Activated B cell treated with CpG ODN at 0.5 μM for 24 hours (primary cell): ENCODE data around the gene STAT4. TPM values are rescaled to one million over a fixed set of nuclear protein-coding genes. Genes with fewer than 3 reads are reported as not detected.

Experiments
- ATAC-seq: fragments of 200-7000 bp; cut with Tn5 transposase; one replicate; pipeline ENCODE4 v1.10.0; 2021; ENCODE audit warnings: low read depth, mild to moderate bottlenecking, moderate library complexity
- CTCF ChIA-PET: fragments of 350-600 bp; sonication (Branson Sonifier 250); formaldehyde crosslinking; loops from one replicate; lab custom pipeline; 2021; ENCODE audit warnings: antibody characterized with exemption; lab: Charles Lee
- POLR2A ChIA-PET: fragments of 350-600 bp; sonication (Branson Sonifier 250); formaldehyde crosslinking; loops from one replicate; lab custom pipeline; 2021; ENCODE audit warnings: antibody characterized with exemption; lab: Charles Lee
- DNase-seq: peaks from one replicate; pipeline ENCODE4 v3.0.0; 2022
- H3K27ac Mint-ChIP-seq: one replicate; pipeline ENCODE4 v1.8.0; 2020; ENCODE audit warnings: mixed read lengths
- H3K27me3 Mint-ChIP-seq: one replicate; pipeline ENCODE4 v1.8.0; 2021; ENCODE audit warnings: mixed read lengths
- H3K36me3 Mint-ChIP-seq: one replicate; pipeline ENCODE4 v1.8.0; 2021; ENCODE audit warnings: low read depth, mixed read lengths
- H3K4me1 Mint-ChIP-seq: one replicate; pipeline ENCODE4 v1.8.0; 2021; ENCODE audit warnings: mixed read lengths
- H3K4me3 Mint-ChIP-seq: one replicate; pipeline ENCODE4 v1.8.0; 2020; ENCODE audit warnings: mild to moderate bottlenecking, mixed read lengths
- H3K9me3 Mint-ChIP-seq: one replicate; pipeline ENCODE4 v1.8.0; 2020; ENCODE audit warnings: mixed read lengths
- intact Hi-C: fragments of 100-400 bp; cut with micrococcal nuclease; formaldehyde crosslinking; loops from one replicate; pipeline ENCODE4 v1.15.1; 2024
- total RNA-seq: library from RNA; stranded (reverse); gene quantifications from 2 replicates; pipeline ENCODE4 v1.2.3, GENCODE V29; 2022
- TF ChIP-seq, protein P1 (sequence below): fragments of 200-600 bp; IDR thresholded peaks from one replicate; pipeline ENCODE4 v1.8.0; 2022; ENCODE audit warnings: antibody characterized with exemption, mild to moderate bottlenecking

Gene STAT4
- total RNA-seq, 1 donor from 2014 or later: 16.5 TPM

DNA sequence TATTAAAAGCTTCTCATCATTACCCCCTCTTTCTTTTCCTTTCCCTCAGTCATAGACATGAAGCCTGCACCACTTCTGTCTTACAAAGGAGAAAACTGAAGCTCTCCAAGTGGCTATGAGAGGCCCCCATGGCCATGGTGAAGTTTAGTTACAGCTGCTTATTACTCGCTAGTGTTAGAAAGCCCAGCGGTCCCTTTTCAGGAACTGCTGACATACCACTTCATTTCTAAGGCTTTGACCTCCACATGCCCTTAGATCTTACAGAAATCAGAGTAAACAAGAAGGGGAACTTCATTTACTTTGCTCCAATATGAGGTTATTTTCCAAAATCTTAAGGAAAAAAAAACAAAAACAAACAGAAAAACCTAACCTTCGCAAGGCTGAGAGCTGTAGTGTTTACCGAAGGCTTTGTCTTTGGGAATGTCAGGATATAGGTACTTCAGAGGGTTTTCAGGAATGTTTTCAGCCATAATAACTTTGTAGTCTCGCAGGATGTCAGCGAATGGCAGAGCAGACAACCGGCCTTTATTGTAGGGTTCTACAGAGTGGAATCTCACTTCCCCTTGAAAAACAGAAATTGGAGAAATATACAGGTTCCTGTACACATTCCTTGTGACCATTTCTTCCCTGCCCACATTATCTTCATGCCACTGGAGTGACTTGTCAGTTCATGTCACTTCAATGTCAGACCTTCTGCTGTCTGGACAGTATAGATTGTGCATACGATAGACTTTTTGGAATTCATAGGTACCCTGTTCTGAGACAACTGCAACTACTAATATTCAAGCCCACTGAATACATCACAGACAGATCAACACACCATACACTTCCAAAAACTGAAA lies 118.0 kb downstream of the STAT4 start:
- intact Hi-C loops: no loop called here
- Mint-ChIP-seq H3K36me3 (no peaks in the 10 kb centered on the region), H3K9me3 (no peaks in the 10 kb centered on the region), H3K4me3 (no peak overlapping the region), H3K27ac (no peak overlapping the region), H3K27me3 (no peaks in the 10 kb centered on the region), H3K4me1 (peaks cover 6% of the 10 kb centered on the region)
- ATAC-seq (no peak), DNase-seq (no peak)
- TF ChIP-seq, protein P1, sequence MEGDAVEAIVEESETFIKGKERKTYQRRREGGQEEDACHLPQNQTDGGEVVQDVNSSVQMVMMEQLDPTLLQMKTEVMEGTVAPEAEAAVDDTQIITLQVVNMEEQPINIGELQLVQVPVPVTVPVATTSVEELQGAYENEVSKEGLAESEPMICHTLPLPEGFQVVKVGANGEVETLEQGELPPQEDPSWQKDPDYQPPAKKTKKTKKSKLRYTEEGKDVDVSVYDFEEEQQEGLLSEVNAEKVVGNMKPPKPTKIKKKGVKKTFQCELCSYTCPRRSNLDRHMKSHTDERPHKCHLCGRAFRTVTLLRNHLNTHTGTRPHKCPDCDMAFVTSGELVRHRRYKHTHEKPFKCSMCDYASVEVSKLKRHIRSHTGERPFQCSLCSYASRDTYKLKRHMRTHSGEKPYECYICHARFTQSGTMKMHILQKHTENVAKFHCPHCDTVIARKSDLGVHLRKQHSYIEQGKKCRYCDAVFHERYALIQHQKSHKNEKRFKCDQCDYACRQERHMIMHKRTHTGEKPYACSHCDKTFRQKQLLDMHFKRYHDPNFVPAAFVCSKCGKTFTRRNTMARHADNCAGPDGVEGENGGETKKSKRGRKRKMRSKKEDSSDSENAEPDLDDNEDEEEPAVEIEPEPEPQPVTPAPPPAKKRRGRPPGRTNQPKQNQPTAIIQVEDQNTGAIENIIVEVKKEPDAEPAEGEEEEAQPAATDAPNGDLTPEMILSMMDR: no peak
- ChIA-PET CTCF (interaction anchor here (1.1 kb wide), 1 partner anchor 182 kb away, joined by 3 read pairs; no protein-coding TSS in a partner anchor), POLR2A (no interaction called here)

DNA sequence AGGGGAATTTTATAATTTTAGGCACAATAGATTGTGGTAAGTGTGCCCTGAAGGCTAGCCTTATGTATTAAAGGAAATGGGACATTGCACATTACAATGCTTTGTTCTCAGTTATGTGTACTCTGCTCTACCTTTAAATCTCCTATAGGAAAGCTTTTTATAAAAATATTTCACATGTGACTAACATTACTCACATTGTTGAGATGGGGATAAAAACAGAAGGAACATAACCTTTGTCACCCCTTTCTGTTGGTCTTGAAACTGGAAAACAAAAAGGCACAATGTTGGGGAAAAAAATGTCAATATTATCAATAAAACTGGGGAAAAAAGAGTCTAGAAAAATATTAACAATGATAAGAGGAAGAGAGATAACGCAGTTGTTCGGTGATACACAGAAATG lies 119.5 kb downstream of the STAT4 start:
- TF ChIP-seq, protein P1: no peak
- ATAC-seq (no peak), DNase-seq (no peak)
- Mint-ChIP-seq H3K4me3 (no peak overlapping the region), H3K36me3 (no peaks in the 10 kb centered on the region), H3K9me3 (no peaks in the 10 kb centered on the region), H3K27me3 (no peaks in the 10 kb centered on the region), H3K27ac (no peak overlapping the region), H3K4me1 (peaks cover 6% of the 10 kb centered on the region)
- intact Hi-C loops: no loop called here
- ChIA-PET POLR2A (no interaction called here), CTCF (no interaction called here)

- Mint-ChIP-seq H3K27me3 (no peaks in the 10 kb centered on the region), H3K4me3 (no peak overlapping the region), H3K27ac (no peak overlapping the region), H3K4me1 (peaks cover 6% of the 10 kb centered on the region), H3K36me3 (no peaks in the 10 kb centered on the region), H3K9me3 (no peaks in the 10 kb centered on the region)
- intact Hi-C loops: loop anchor here (1.0 kb wide), 6 partner anchors 10 to 941 kb away; partner anchors contain the start of gene STAT1
- DNase-seq (no peak), ATAC-seq (peak; percentile 88)
- ChIA-PET POLR2A (interaction anchor here (1.4 kb wide), 1 partner anchor 149 kb away, joined by 3 read pairs; no protein-coding TSS in a partner anchor), CTCF (interaction anchor here (2.2 kb wide), 1 partner anchor 247 kb away, joined by 10 read pairs; no protein-coding TSS in a partner anchor)
- TF ChIP-seq, protein P1: no peak
These were observed 120.2 kb downstream of the STAT4 start for GRCh38 chr2:191030521-191031154.

- no peaks in the 10 kb centered on the region for H3K27me3 Mint-ChIP-seq
- POLR2A ChIA-PET: interaction anchor here (0.9 to 1.4 kb wide), 2 partner anchors 15 to 148 kb away, joined by 3 read pairs; partner anchors contain the start of gene STAT1
- no peak overlapping the region for H3K4me3 Mint-ChIP-seq
- H3K4me1 Mint-ChIP-seq: peaks cover 6% of the 10 kb centered on the region
- no peaks in the 10 kb centered on the region for H3K9me3 Mint-ChIP-seq
- CTCF ChIA-PET: interaction anchor here (1.6 to 2.2 kb wide), 3 partner anchors 15 to 246 kb away, joined by 4 to 10 read pairs (median 7); partner anchors contain the start of gene STAT1
- H3K27ac Mint-ChIP-seq: no peak overlapping the region
- TF ChIP-seq, protein P1: no peak
- ATAC-seq: no peak
- intact Hi-C loops: no loop called here
- H3K36me3 Mint-ChIP-seq: no peaks in the 10 kb centered on the region
- DNase-seq: no peak
These were observed 121.4 kb downstream of the STAT4 start for GRCh38 chr2:191029280-191029950.
